ENCODE measurements around the gene TRAPPC8.
"Not testable (repeated sequence)": the region's sequence is repeated elsewhere in the genome, so short reads cannot be mapped to it uniquely, and the experiment has no call there.

TRAPPC8 gene

GRCh38 chr18:31943878-31944816 lies 1.2 kb upstream of the TRAPPC8 start:
- DNase-seq: no peak

- DNase-seq: peak; percentile 10 to 22
Observed at GRCh38 chr18:31942291-31942998, 483 bp downstream of the TRAPPC8 start.

DNA sequence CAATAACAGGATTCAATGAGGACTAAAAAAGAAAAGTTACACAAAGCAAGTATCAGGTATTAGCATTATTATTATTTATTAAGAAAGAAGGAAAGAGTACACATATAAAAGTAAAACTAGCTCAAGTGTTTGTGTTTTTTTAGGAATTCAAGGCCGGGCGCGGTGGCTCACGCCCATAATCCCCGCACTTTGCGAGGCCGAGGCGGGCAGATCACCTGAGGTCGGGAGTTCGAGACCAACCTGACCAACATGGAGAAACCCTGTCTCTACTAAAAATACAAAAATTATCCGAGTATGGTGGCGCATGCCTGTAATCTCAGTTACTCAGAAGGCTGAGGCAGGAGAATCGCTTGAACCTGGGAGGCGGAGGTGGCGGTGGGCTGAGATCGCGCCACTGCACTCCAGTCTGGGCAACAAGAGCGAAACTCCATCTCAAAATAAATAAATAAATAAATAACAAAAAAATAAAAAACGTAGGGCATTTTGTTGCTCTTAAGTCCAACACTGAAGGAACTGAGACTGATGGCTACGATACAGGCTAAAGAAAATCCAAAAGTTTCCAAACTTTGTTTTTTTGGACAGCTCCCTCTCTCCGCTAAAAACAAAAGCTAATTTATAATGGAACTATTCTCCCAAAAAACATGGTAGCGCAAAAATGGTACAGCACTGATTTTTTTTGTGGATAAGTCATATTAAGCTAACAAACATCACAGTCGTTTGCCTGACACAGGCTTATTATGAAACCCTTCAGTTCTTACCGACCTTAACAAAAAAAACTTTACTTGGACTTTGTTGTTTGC lies 1.7 kb downstream of the TRAPPC8 start:
- DNase-seq: no peak

DNA sequence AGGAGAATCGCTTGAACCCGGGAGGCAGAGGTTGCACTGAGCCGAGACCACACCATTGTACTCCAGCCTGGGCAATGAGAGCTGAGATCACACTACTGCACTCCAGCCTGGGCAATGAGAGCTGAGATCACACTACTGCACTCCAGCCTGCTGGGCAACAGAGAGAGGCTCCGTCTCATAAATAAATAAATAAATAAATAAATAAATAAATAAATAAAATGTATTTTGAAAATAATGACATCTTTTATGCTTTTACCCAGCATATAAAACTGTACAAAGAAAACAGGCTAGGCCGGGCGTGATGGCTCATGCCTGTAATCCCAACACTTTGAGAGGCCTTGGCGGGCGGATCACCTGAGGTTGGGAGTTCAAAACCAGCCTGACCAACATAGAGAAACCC lies 8.2 kb downstream of the TRAPPC8 start:
- DNase-seq: not testable (repeated sequence)

GRCh38 chr18:31931886-31932240 lies 11.1 kb downstream of the TRAPPC8 start:
- DNase-seq: no peak

- no peak for DNase-seq
Observed at GRCh38 chr18:31931163-31931885, 11.6 kb downstream of the TRAPPC8 start.

DNA sequence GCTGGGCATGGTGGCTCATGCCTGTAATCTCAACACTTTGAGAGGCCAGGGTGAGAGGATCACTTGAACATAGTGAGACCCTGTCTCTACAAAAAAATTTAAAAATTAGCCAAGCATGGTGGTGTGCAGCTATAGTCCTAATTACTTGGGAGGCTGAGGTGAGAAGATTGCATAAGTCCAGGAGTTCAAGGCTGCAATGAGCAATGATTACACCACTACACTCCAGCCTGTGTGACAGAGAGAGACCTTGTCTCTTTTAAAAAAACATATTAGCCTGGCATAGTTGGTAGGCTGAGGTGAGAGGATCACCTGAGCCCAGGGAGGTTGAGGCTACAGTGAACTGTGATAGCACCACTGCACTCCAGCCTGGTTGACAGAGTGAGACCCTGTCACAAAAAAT lies 13.7 kb downstream of the TRAPPC8 start:
- DNase-seq: no peak

GRCh38 chr18:31926988-31927387 lies 15.9 kb downstream of the TRAPPC8 start:
- not testable (repeated sequence) for DNase-seq

DNA sequence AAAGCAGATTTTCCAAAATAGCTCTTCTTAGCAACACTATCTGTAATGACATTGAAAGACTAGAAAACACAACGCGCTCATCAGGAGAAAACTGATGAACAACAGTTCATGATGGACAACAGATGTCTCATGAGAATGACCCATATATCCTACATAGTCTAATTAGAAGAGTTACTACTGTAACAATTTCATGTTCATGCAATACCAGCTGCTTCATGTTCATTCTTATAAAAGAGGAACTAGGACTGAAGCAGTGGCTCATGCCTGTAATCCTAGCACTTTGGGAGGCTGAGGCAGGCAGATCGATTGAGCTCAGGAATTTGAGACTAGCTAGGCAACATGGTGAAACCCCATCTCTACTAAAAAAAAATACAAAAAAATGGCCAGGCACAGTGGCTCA lies 22.7 kb downstream of the TRAPPC8 start:
- DNase-seq: no peak

DNA sequence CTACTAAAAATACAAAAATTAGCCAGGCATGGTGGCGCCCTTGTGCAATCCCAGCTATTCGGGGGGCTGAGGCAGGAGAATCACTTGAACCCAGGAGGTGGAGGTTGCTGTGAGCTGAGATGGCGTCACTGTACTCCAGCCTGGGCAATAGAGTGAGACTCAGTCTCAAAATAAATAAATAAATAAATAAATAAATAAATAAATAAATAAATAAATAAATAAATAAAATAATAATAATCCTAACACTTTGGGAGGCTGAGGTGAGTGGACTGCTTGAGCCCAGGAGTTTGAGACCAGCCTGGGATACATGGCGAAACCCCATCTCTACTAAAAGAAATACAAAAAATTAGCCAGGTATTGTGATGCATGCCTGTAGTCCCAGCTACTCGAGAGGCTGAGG lies 23.6 kb downstream of the TRAPPC8 start:
- DNase-seq: not testable (repeated sequence)

GRCh38 chr18:31918733-31919132 lies 24.2 kb downstream of the TRAPPC8 start:
- no peak for DNase-seq

DNA sequence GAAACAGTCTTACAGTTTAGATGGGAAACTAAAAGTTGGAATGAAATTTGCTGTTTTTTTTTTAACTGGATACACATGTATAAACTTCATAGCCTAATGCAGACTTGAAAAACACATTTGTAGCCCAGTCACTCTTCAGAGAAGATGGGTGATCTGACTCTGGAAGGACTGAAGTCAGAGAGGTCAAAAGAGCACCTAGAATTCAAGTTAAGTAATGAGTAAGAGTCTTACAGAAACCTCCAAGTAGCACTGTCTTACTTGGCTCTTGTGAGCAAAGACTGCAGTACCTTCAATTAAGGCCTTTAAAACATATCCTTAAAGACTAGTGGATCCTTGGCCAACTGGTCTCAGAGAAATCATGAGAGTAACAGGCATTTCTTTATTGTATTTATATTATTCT lies 41.9 kb downstream of the TRAPPC8 start:
- DNase-seq: no peak

DNA sequence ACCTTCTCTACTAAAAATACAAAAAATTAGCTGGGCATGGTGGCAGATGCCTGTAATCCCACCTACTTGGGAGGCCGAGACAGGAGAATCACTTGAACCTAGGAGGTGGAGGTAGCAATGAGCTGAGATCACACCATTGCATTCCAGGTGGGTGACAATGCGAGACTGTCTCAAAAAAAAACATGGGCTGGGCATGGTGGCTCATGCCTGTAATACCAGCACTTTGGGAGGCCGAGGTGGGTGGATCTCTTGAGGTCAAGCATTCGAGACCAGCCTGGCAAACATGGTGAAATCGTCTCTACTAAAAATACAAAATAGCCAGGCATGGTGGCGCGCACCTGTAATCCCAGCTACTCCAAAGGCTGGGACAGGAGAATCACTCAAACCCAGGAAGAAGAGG lies 43.2 kb downstream of the TRAPPC8 start:
- DNase-seq: not testable (repeated sequence)

- DNase-seq: no peak
Observed at GRCh38 chr18:31892936-31893335, 50.0 kb downstream of the TRAPPC8 start.

- no peak for DNase-seq
Observed at GRCh38 chr18:31891566-31891965, 51.4 kb downstream of the TRAPPC8 start.

- no peak for DNase-seq
Observed at GRCh38 chr18:31884020-31884419, 58.9 kb downstream of the TRAPPC8 start.

DNA sequence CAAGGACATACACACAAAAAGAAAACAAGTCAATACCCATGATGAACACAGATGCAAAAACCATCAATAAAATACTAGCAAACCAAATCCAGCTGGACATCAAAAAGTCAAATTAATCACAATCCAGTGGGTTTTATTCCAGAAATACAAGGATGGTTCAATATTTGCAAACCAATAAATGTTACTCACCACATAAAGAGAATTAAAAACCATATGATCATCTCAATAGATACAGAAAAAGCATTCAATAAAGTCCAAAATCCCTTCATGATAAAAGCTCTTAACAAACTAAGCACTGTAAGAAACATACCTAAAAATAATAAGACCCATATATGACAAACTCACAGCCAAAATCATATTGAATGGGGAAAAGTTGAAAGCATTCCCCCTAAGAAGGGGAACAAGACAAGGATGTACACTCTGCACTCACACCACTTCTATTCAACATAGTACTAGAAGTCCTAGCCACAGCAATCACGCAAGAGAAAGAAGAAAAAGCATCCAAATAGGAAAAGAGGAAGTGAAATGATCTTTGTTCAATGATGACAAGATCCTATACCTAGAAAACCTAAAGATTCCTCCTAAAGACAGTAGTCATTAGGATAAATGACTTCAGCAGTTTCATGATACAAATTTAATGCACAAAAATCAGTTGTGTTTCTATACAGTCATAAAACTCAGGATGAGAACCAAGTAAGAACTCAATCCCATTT lies 62.6 kb downstream of the TRAPPC8 start:
- DNase-seq: no peak

- no peak for DNase-seq
Observed at GRCh38 chr18:31878358-31878757, 64.6 kb downstream of the TRAPPC8 start.

DNA sequence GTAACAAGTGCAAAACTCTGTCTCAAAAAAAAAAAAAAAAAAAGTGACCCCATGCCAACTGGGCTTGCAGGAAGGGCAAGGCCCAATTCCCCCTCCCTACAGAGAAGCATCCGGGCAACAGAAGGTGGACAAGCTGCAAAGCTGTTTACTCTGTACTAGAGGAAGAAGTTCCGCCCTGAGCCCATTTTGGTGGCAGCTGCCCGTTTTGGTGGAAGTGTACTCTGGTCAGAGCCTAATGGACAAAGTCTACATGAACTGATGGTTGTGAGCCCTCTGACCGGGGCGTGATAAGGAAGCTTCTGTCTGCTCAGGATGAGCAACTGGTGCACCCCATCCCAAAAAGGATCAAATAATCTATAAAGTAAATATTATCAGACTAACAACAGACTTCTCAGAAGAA lies 65.0 kb downstream of the TRAPPC8 start:
- DNase-seq: no peak

DNA sequence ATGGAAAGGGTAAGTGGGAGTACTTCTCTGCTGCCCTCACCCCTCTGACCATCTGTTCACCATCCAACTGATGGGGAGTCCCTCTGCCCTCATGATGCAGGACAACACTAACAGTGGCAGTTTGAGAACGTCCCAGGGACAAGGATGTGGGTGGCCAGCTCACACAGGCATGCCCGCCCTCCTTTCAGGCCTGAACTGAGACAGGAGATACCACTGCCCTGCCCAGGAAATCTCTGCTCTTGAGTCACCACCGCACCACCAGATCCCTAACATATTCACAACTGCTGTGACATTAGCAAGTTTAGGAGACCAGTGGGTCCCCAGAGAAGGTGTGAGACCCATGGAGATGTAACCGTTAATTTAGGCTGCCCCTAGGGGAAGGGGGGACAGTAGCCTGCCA lies 66.2 kb downstream of the TRAPPC8 start:
- DNase-seq: no peak

- no peak for DNase-seq
Observed at GRCh38 chr18:31875301-31875700, 67.6 kb downstream of the TRAPPC8 start.

GRCh38 chr18:31863103-31863502 lies 79.8 kb downstream of the TRAPPC8 start:
- no peak for DNase-seq
